Stomach (tissue), 4 donors: ENCODE measurements around the gene LRRC46.

Experiments
- CTCF ChIP-seq, 7 experiments: fragments of 450-650 bp in 4 of 7; fragments of 200-600 bp in 3 of 7; sonication (generic) in 3 of 7; IDR thresholded peaks; one replicate each; pipeline ENCODE4 v1.5.1; 2016 to 2019; ENCODE audit warnings: antibody characterized with exemption in 7 of 7, control low read depth in 2 of 7, mild to moderate bottlenecking in 1 of 7
- POLR2A ChIP-seq, 4 donors: fragments of 450-650 bp; IDR thresholded peaks; one replicate each; pipeline ENCODE4 v1.6.1; 2016; ENCODE audit warnings: antibody characterized with exemption in 4 of 4, control low read depth in 2 of 4, mild to moderate bottlenecking in 1 of 4, moderate library complexity in 1 of 4
- POLR2AphosphoS5 ChIP-seq, 3 donors: sonication (generic); formaldehyde crosslinking; IDR thresholded peaks; one replicate each; pipeline ENCODE4 v1.6.1; 2016; ENCODE audit warnings: antibody characterized with exemption in 3 of 3

GRCh38 chr17:47806913-47807255 lies 24.6 kb upstream of the LRRC46 start:
- TF ChIP-seq POLR2AphosphoS5 (IDR thresholded peaks at IDR 0.05), result no peak
- no peak for TF ChIP-seq CTCF (IDR thresholded peaks at IDR 0.05)
- TF ChIP-seq POLR2A (IDR thresholded peaks at IDR 0.05), result no peak
